Measurements from ENCODE around the gene EPB41L5.

Gene EPB41L5

GRCh38 chr2:120029672-120030640, 17.1 kb downstream of the EPB41L5 start:
- H3K27me3 ChIP-seq (ENCODE audit: control insufficient read depth in 1 of 2, insufficient read depth in 1 of 2, low read length in 2 of 2): no peaks in the 10 kb centered on the region
- no peak overlapping the region for H3K23ac ChIP-seq (ENCODE audit: low read length in 2 of 2)
- H3K4me1 ChIP-seq (ENCODE audit: control insufficient read depth, insufficient read depth, low read depth, low read length): peaks cover 2% of the 10 kb centered on the region
- no peak overlapping the region for H4K91ac ChIP-seq (ENCODE audit: low read length)
- H3K9me3 ChIP-seq (ENCODE audit: control insufficient read depth, low read length): no peaks in the 10 kb centered on the region
- H2BK15ac ChIP-seq (ENCODE audit: low read depth, poor library complexity, severe bottlenecking): no peak overlapping the region
- no peak overlapping the region for H3K4me2 ChIP-seq (ENCODE audit: low read length, poor library complexity, severe bottlenecking)
- H3K4ac ChIP-seq (ENCODE audit: low read depth in 1 of 2, low read length in 2 of 2): no peak overlapping the region
- H3K14ac ChIP-seq (ENCODE audit: low read length in 2 of 2): no peak overlapping the region
- H3K36me3 ChIP-seq (ENCODE audit: control insufficient read depth in 1 of 2, insufficient read depth in 2 of 2, low read depth in 1 of 2, low read length in 2 of 2): no peaks in the 10 kb centered on the region
- no peak overlapping the region for H2AFZ ChIP-seq (ENCODE audit: low read depth, low read length)
- 92% methylated on average over 15 of the region's 15 CpGs for WGBS
- no peak overlapping the region for H4K8ac ChIP-seq (ENCODE audit: low read length)
- peaks cover 26% of the 10 kb centered on the region for H3K79me1 ChIP-seq (replicated peaks; ENCODE audit: low read length, poor library complexity, severe bottlenecking)
- H2AK5ac ChIP-seq (ENCODE audit: low read length, severe bottlenecking): no peak overlapping the region
- H3K18ac ChIP-seq (ENCODE audit: low read depth in 1 of 2, low read length in 2 of 2): no peak overlapping the region
- H3K27ac ChIP-seq (ENCODE audit: low read length, poor library complexity, severe bottlenecking): no peak overlapping the region
- no peak overlapping the region for H2BK12ac ChIP-seq (ENCODE audit: low read length in 2 of 2)
- no peak for DNase-seq
- H2BK5ac ChIP-seq (ENCODE audit: low read depth, low read length, poor library complexity, severe bottlenecking): no peak overlapping the region
- no peak overlapping the region for H2BK120ac ChIP-seq (ENCODE audit: low read depth, low read length)
- no peak overlapping the region for H3K9ac ChIP-seq (ENCODE audit: low read length)
- no peak overlapping the region for H3K4me3 ChIP-seq (ENCODE audit: insufficient read depth in 1 of 2, low read depth in 1 of 2, low read length in 2 of 2)

DNA sequence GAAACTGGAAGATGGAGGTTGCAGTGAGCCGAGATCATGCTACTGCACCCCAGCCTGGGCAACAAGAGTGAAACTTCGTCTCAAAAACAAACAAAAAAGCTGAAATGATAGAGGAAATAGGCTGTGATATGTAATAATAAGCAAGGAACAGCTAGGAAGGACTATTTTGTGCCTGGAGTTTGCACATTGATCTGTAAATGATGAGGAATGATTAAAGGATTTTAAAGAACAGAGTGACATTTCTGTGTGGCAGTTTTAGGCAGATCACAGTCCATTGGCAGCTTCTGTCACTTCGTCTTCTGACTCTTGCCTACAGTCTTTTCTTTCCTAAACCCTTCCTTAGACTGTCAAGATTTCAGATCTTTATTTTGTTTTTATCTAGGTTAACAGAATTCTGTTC, 19.4 kb downstream of the EPB41L5 start:
- Histone ChIP-seq H4K91ac (ENCODE audit: low read length) (no peak overlapping the region), H3K14ac (ENCODE audit: low read length in 2 of 2) (no peak overlapping the region), H3K36me3 (ENCODE audit: control insufficient read depth in 1 of 2, insufficient read depth in 2 of 2, low read depth in 1 of 2, low read length in 2 of 2) (no peaks in the 10 kb centered on the region), H3K4me1 (ENCODE audit: control insufficient read depth, insufficient read depth, low read depth, low read length) (peaks cover 4% of the 10 kb centered on the region), H2BK120ac (ENCODE audit: low read depth, low read length) (no peak overlapping the region), H3K18ac (ENCODE audit: low read depth in 1 of 2, low read length in 2 of 2) (no peak overlapping the region), H3K9ac (ENCODE audit: low read length) (no peak overlapping the region), H2BK5ac (ENCODE audit: low read depth, low read length, poor library complexity, severe bottlenecking) (no peak overlapping the region), H3K4ac (ENCODE audit: low read depth in 1 of 2, low read length in 2 of 2) (no peak overlapping the region), H3K23ac (ENCODE audit: low read length in 2 of 2) (no peak overlapping the region), H4K8ac (ENCODE audit: low read length) (no peak overlapping the region), H3K9me3 (ENCODE audit: control insufficient read depth, low read length) (no peaks in the 10 kb centered on the region), H2BK15ac (ENCODE audit: low read depth, poor library complexity, severe bottlenecking) (no peak overlapping the region), H3K27ac (ENCODE audit: low read length, poor library complexity, severe bottlenecking) (no peak overlapping the region), H3K4me2 (ENCODE audit: low read length, poor library complexity, severe bottlenecking) (no peak overlapping the region), H2BK12ac (ENCODE audit: low read length in 2 of 2) (no peak overlapping the region), H2AFZ (ENCODE audit: low read depth, low read length) (no peak overlapping the region), H3K4me3 (ENCODE audit: insufficient read depth in 1 of 2, low read depth in 1 of 2, low read length in 2 of 2) (no peak overlapping the region), H2AK5ac (ENCODE audit: low read length, severe bottlenecking) (no peak overlapping the region), H3K79me1 (replicated peaks; ENCODE audit: low read length, poor library complexity, severe bottlenecking) (peaks cover 23% of the 10 kb centered on the region), H3K27me3 (ENCODE audit: control insufficient read depth in 1 of 2, insufficient read depth in 1 of 2, low read length in 2 of 2) (no peaks in the 10 kb centered on the region)
- no peak for DNase-seq
- 95% methylated on average over 2 of the region's 3 CpGs for WGBS

GRCh38 chr2:120034027-120034426, 21.1 kb downstream of the EPB41L5 start:
- 100% methylated on average over 1 of the region's 2 CpGs for WGBS
- H3K36me3 ChIP-seq (ENCODE audit: control insufficient read depth in 1 of 2, insufficient read depth in 2 of 2, low read depth in 1 of 2, low read length in 2 of 2): no peaks in the 10 kb centered on the region
- H2BK120ac ChIP-seq (ENCODE audit: low read depth, low read length): no peak overlapping the region
- no peak overlapping the region for H2AK5ac ChIP-seq (ENCODE audit: low read length, severe bottlenecking)
- H3K18ac ChIP-seq (ENCODE audit: low read depth in 1 of 2, low read length in 2 of 2): no peak overlapping the region
- no peak overlapping the region for H3K4me3 ChIP-seq (ENCODE audit: insufficient read depth in 1 of 2, low read depth in 1 of 2, low read length in 2 of 2)
- H3K4me1 ChIP-seq (ENCODE audit: control insufficient read depth, insufficient read depth, low read depth, low read length): peaks cover 4% of the 10 kb centered on the region
- DNase-seq: no peak
- no peak overlapping the region for H3K23ac ChIP-seq (ENCODE audit: low read length in 2 of 2)
- no peak overlapping the region for H2AFZ ChIP-seq (ENCODE audit: low read depth, low read length)
- peaks cover 22% of the 10 kb centered on the region for H3K79me1 ChIP-seq (replicated peaks; ENCODE audit: low read length, poor library complexity, severe bottlenecking)
- H3K9me3 ChIP-seq (ENCODE audit: control insufficient read depth, low read length): no peaks in the 10 kb centered on the region
- H2BK15ac ChIP-seq (ENCODE audit: low read depth, poor library complexity, severe bottlenecking): no peak overlapping the region
- H4K91ac ChIP-seq (ENCODE audit: low read length): no peak overlapping the region
- H2BK12ac ChIP-seq (ENCODE audit: low read length in 2 of 2): no peak overlapping the region
- no peak overlapping the region for H3K9ac ChIP-seq (ENCODE audit: low read length)
- no peak overlapping the region for H3K27ac ChIP-seq (ENCODE audit: low read length, poor library complexity, severe bottlenecking)
- H3K14ac ChIP-seq (ENCODE audit: low read length in 2 of 2): no peak overlapping the region
- no peak overlapping the region for H3K4ac ChIP-seq (ENCODE audit: low read depth in 1 of 2, low read length in 2 of 2)
- H2BK5ac ChIP-seq (ENCODE audit: low read depth, low read length, poor library complexity, severe bottlenecking): no peak overlapping the region
- no peak overlapping the region for H4K8ac ChIP-seq (ENCODE audit: low read length)
- H3K27me3 ChIP-seq (ENCODE audit: control insufficient read depth in 1 of 2, insufficient read depth in 1 of 2, low read length in 2 of 2): no peaks in the 10 kb centered on the region
- H3K4me2 ChIP-seq (ENCODE audit: low read length, poor library complexity, severe bottlenecking): no peak overlapping the region

- no peak overlapping the region for H2AFZ ChIP-seq (ENCODE audit: low read depth, low read length)
- H2BK120ac ChIP-seq (ENCODE audit: low read depth, low read length): no peak overlapping the region
- no peak overlapping the region for H3K4ac ChIP-seq (ENCODE audit: low read depth in 1 of 2, low read length in 2 of 2)
- H3K4me1 ChIP-seq (ENCODE audit: control insufficient read depth, insufficient read depth, low read depth, low read length): peaks cover 4% of the 10 kb centered on the region
- no peak overlapping the region for H3K27ac ChIP-seq (ENCODE audit: low read length, poor library complexity, severe bottlenecking)
- H3K14ac ChIP-seq (ENCODE audit: low read length in 2 of 2): no peak overlapping the region
- no peak overlapping the region for H4K8ac ChIP-seq (ENCODE audit: low read length)
- no peaks in the 10 kb centered on the region for H3K36me3 ChIP-seq (ENCODE audit: control insufficient read depth in 1 of 2, insufficient read depth in 2 of 2, low read depth in 1 of 2, low read length in 2 of 2)
- H3K18ac ChIP-seq (ENCODE audit: low read depth in 1 of 2, low read length in 2 of 2): no peak overlapping the region
- H4K91ac ChIP-seq (ENCODE audit: low read length): no peak overlapping the region
- no peak overlapping the region for H2BK5ac ChIP-seq (ENCODE audit: low read depth, low read length, poor library complexity, severe bottlenecking)
- no peak overlapping the region for H3K9ac ChIP-seq (ENCODE audit: low read length)
- WGBS: 95% methylated on average over 3 of the region's 4 CpGs
- peaks cover 22% of the 10 kb centered on the region for H3K79me1 ChIP-seq (replicated peaks; ENCODE audit: low read length, poor library complexity, severe bottlenecking)
- no peaks in the 10 kb centered on the region for H3K27me3 ChIP-seq (ENCODE audit: control insufficient read depth in 1 of 2, insufficient read depth in 1 of 2, low read length in 2 of 2)
- no peak overlapping the region for H3K23ac ChIP-seq (ENCODE audit: low read length in 2 of 2)
- H3K9me3 ChIP-seq (ENCODE audit: control insufficient read depth, low read length): no peaks in the 10 kb centered on the region
- H3K4me2 ChIP-seq (ENCODE audit: low read length, poor library complexity, severe bottlenecking): peak overlapping the region; percentile 39
- H2BK12ac ChIP-seq (ENCODE audit: low read length in 2 of 2): no peak overlapping the region
- no peak overlapping the region for H2BK15ac ChIP-seq (ENCODE audit: low read depth, poor library complexity, severe bottlenecking)
- no peak overlapping the region for H2AK5ac ChIP-seq (ENCODE audit: low read length, severe bottlenecking)
- DNase-seq: no peak
- no peak overlapping the region for H3K4me3 ChIP-seq (ENCODE audit: insufficient read depth in 1 of 2, low read depth in 1 of 2, low read length in 2 of 2)
Measured at GRCh38 chr2:120034621-120035020, 21.7 kb downstream of the EPB41L5 start.

Data from mesenchymal stem cell (in vitro differentiated cells and primary cell).